Muscle layer of duodenum (tissue), 2 donors: ENCODE results near the gene CEP162.
"Not testable (repeated sequence)": the region's sequence is repeated elsewhere in the genome, so short reads cannot be mapped to it uniquely, and the experiment has no call there.

Experiments
- H3K27ac ChIP-seq: one replicate; pipeline ENCODE4 v1.7.0; 2013; ENCODE audit warnings: mild to moderate bottlenecking, low read length
- H3K27me3 ChIP-seq: one replicate; pipeline ENCODE4 v1.7.0; 2013; ENCODE audit warnings: low read depth, mild to moderate bottlenecking, control low read depth, low read length
- H3K36me3 ChIP-seq, 2 donors: one replicate each; pipeline ENCODE4 v1.7.0; 2013; ENCODE audit warnings: low read length in 2 of 2, control low read depth in 1 of 2, mild to moderate bottlenecking in 1 of 2; ENCODE audit not compliant: insufficient read depth in 2 of 2, control insufficient read depth in 1 of 2
- H3K4me1 ChIP-seq, 2 donors: one replicate each; pipeline ENCODE4 v1.7.0; 2013; ENCODE audit warnings: low read length in 2 of 2, mild to moderate bottlenecking in 2 of 2, control low read depth in 1 of 2, moderate library complexity in 1 of 2; ENCODE audit not compliant: insufficient read depth in 2 of 2, control insufficient read depth in 1 of 2
- H3K4me3 ChIP-seq, 2 donors: one replicate each; pipeline ENCODE4 v1.7.0; 2013; ENCODE audit warnings: low read length in 2 of 2, low read depth in 1 of 2, mild to moderate bottlenecking in 1 of 2
- H3K9me3 ChIP-seq, 2 donors: one replicate each; pipeline ENCODE4 v1.7.0; 2013; ENCODE audit warnings: low read length in 2 of 2, control low read depth in 1 of 2, mild to moderate bottlenecking in 1 of 2; ENCODE audit not compliant: control insufficient read depth in 1 of 2
- donor health status: healthy.

The CEP162 gene

GRCh38 chr6:84137989-84138575 is 89.4 kb downstream of the CEP162 start:
- H3K36me3 ChIP-seq = peaks cover 0 to 12% of the 10 kb centered on the region in 2 donors
- no peak overlapping the region for H3K4me3 ChIP-seq
- H3K4me1 ChIP-seq = no peaks in the 10 kb centered on the region
- H3K27ac ChIP-seq = no peak overlapping the region
- no peaks in the 10 kb centered on the region for H3K27me3 ChIP-seq
- H3K9me3 ChIP-seq = no peaks in the 10 kb centered on the region

GRCh38 chr6:84137051-84137375 is 90.4 kb downstream of the CEP162 start:
- Histone ChIP-seq H3K27me3 (no peaks in the 10 kb centered on the region), H3K4me1 (no peaks in the 10 kb centered on the region), H3K4me3 (no peak overlapping the region), H3K9me3 (no peaks in the 10 kb centered on the region), H3K36me3 (peaks cover 0 to 12% of the 10 kb centered on the region in 2 donors), H3K27ac (no peak overlapping the region)

- peaks cover 0 to 12% of the 10 kb centered on the region in 2 donors for H3K36me3 ChIP-seq
Observed at GRCh38 chr6:84136364-84137050, 90.9 kb downstream of the CEP162 start.

GRCh38 chr6:84135291-84135690 is 92.2 kb downstream of the CEP162 start:
- Histone ChIP-seq H3K9me3 (no peaks in the 10 kb centered on the region), H3K27me3 (no peaks in the 10 kb centered on the region), H3K4me3 (no peak overlapping the region), H3K36me3 (peaks cover 0 to 8% of the 10 kb centered on the region in 2 donors), H3K27ac (no peak overlapping the region), H3K4me1 (no peaks in the 10 kb centered on the region)

More at GRCh38 chr6:84136364-84137050, 90.9 kb downstream of the CEP162 start:
- H3K4me3 ChIP-seq = no peak overlapping the region
- H3K4me1 ChIP-seq = no peaks in the 10 kb centered on the region
- no peaks in the 10 kb centered on the region for H3K27me3 ChIP-seq
- no peak overlapping the region for H3K27ac ChIP-seq
- no peaks in the 10 kb centered on the region for H3K9me3 ChIP-seq

- H3K4me3 ChIP-seq, H3K27me3 ChIP-seq, H3K36me3 ChIP-seq, H3K4me1 ChIP-seq, H3K9me3 ChIP-seq, H3K27ac ChIP-seq: not testable (repeated sequence)
Observed at GRCh38 chr6:84133385-84133784, 94.1 kb downstream of the CEP162 start.

GRCh38 chr6:84129588-84129987 is 97.9 kb downstream of the CEP162 start:
- not testable (repeated sequence) for H3K4me1 ChIP-seq, H3K27me3 ChIP-seq, H3K27ac ChIP-seq, H3K9me3 ChIP-seq, H3K4me3 ChIP-seq
- H3K36me3 ChIP-seq = peaks cover 0 to 20% of the 10 kb centered on the region in 2 donors

GRCh38 chr6:84123186-84123585 is 104.3 kb downstream of the CEP162 start:
- Histone ChIP-seq H3K27me3 (no peaks in the 10 kb centered on the region), H3K36me3 (peaks cover 0 to 20% of the 10 kb centered on the region in 2 donors), H3K4me3 (no peak overlapping the region), H3K27ac (no peak overlapping the region), H3K4me1 (no peaks in the 10 kb centered on the region), H3K9me3 (no peaks in the 10 kb centered on the region)

GRCh38 chr6:84119277-84119676 is 108.2 kb downstream of the CEP162 start:
- H3K27me3 ChIP-seq = no peaks in the 10 kb centered on the region
- H3K4me1 ChIP-seq = no peaks in the 10 kb centered on the region
- no peak overlapping the region for H3K27ac ChIP-seq
- H3K4me3 ChIP-seq = no peak overlapping the region
- peaks cover 0 to 4% of the 10 kb centered on the region in 2 donors for H3K9me3 ChIP-seq
- H3K36me3 ChIP-seq = peaks cover 0 to 6% of the 10 kb centered on the region in 2 donors

- Histone ChIP-seq H3K9me3 (peaks cover 0 to 4% of the 10 kb centered on the region in 2 donors), H3K4me3 (no peak overlapping the region), H3K36me3 (no peaks in the 10 kb centered on the region), H3K27me3 (no peaks in the 10 kb centered on the region), H3K27ac (no peak overlapping the region), H3K4me1 (no peaks in the 10 kb centered on the region)
Observed at GRCh38 chr6:84118191-84118590, 109.3 kb downstream of the CEP162 start.

GRCh38 chr6:84114933-84115594 is 112.4 kb downstream of the CEP162 start:
- not testable (repeated sequence) for H3K9me3 ChIP-seq, H3K4me1 ChIP-seq, H3K27ac ChIP-seq, H3K27me3 ChIP-seq, H3K36me3 ChIP-seq, H3K4me3 ChIP-seq

- not testable (repeated sequence) for H3K27ac ChIP-seq, H3K4me1 ChIP-seq, H3K9me3 ChIP-seq, H3K4me3 ChIP-seq, H3K27me3 ChIP-seq, H3K36me3 ChIP-seq
Observed at GRCh38 chr6:84111351-84111750, 116.1 kb downstream of the CEP162 start.
